HepG2 (cell line): ENCODE data around the gene SCIN. TPM values are rescaled to one million over a fixed set of nuclear protein-coding genes. Genes with fewer than 3 reads are reported as not detected.

Experiments used
- KDM3A ChIP-seq: IDR thresholded peaks from 2 replicates; pipeline ENCODE4 v1.6.1; 2018; ENCODE audit warnings: low read depth, missing compliant biosample characterization
- POLR2G ChIP-seq: fragments of 200-400 bp; formaldehyde crosslinking; IDR thresholded peaks from 2 replicates; pipeline ENCODE4 v1.6.1; 2018; ENCODE audit warnings: mild to moderate bottlenecking, low read depth, low read length, moderate library complexity
- SNAPC2 ChIP-seq: sonication (generic); formaldehyde crosslinking; IDR thresholded peaks from 2 replicates; pipeline ENCODE4 v1.8.1; 2022; ENCODE audit warnings: mild to moderate bottlenecking, missing genetic modification reagents
- ZNF382 ChIP-seq: sonication (generic); formaldehyde crosslinking; IDR thresholded peaks from 2 replicates; pipeline ENCODE4 v1.5.0; 2020; ENCODE audit warnings: missing genetic modification reagents, mild to moderate bottlenecking, borderline replicate concordance
- ZNF496 ChIP-seq: sonication (generic); formaldehyde crosslinking; IDR thresholded peaks from 2 replicates; pipeline ENCODE4 v1.8.1; 2023; ENCODE audit warnings: mild to moderate bottlenecking, moderate library complexity, missing genetic modification reagents; ENCODE audit not compliant: insufficient replicate concordance
- ZNF891 ChIP-seq: sonication (generic); formaldehyde crosslinking; IDR thresholded peaks from 2 replicates; pipeline ENCODE4 v1.5.0; 2020; ENCODE audit warnings: mild to moderate bottlenecking, missing genetic modification reagents
- polyA plus RNA-seq, 8 experiments: library from polyadenylated mRNA; depleted of rRNA in 3 of 8; stranded (reverse) in 7 of 8; unstranded in 1 of 8; fragments of >200 nt; fragmentation: Illumina TruSeq in 4 of 8; extraction: Trizol in 4 of 8; gene quantifications; 2 replicates each; pipeline versions ENCODE4 v1.2.1 to v1.2.3, GENCODE V29; 2011 to 2016; ENCODE audit warnings: low read depth in 4 of 8, missing spikeins in 1 of 8, mixed read lengths in 1 of 8; ENCODE audit not compliant: insufficient read depth in 1 of 8
- total RNA-seq, 5 experiments: library from RNA; depleted of rRNA; stranded (reverse); fragments of >200 nt; fragmentation: Illumina TruSeq; extraction: Trizol; gene quantifications; 2 replicates each; pipeline ENCODE4 v1.2.3, GENCODE V29; 2016; ENCODE audit warnings: low read depth in 1 of 5
- TF ChIP-seq, protein P1 (sequence below): IDR thresholded peaks from 2 replicates; pipeline ENCODE4 v1.6.1; 2016; ENCODE audit warnings: mild to moderate bottlenecking
- TF ChIP-seq, protein P2 (sequence below): sonication (generic); formaldehyde crosslinking; IDR thresholded peaks from 2 replicates; pipeline ENCODE4 v1.4.0; 2020; ENCODE audit warnings: missing genetic modification reagents
- TF ChIP-seq, protein P3 (sequence below), 2 experiments: sonication (generic) in 1 of 2; formaldehyde crosslinking in 1 of 2; IDR thresholded peaks; 2 replicates each; pipeline versions ENCODE4 v1.6.1 to v1.9.0; 2014 to 2022; ENCODE audit warnings: antibody characterized with exemption in 1 of 2, borderline replicate concordance in 1 of 2, inconsistent platforms in 1 of 2, low read depth in 1 of 2, missing genetic modification reagents in 1 of 2

Gene SCIN
- total and polyA plus RNA-seq, 2 of the 13 experiments (the other 11 are each of a cell fraction or from before 2014, with no cell fraction given), result not detected

DNA sequence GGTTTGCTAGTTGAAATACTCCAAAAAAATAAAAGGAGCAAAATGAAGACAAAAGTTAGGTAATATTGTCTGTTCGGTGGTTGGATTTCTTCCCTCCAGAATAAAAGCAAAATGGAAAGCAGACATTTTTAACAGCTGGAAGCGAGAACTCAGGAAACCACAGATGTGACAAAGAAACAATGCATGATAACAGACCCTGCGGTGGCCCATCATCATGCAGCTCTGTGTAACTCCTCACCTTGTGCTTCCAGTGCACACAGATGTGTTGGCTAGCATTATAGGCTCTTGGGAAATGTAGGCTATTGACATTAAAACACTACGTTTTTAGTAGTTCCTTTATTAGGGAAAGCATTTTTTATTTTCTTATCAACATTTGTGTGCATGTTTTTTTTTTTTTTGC lies 63.1 kb downstream of the SCIN start (continued):
- TF ChIP-seq, protein P1, sequence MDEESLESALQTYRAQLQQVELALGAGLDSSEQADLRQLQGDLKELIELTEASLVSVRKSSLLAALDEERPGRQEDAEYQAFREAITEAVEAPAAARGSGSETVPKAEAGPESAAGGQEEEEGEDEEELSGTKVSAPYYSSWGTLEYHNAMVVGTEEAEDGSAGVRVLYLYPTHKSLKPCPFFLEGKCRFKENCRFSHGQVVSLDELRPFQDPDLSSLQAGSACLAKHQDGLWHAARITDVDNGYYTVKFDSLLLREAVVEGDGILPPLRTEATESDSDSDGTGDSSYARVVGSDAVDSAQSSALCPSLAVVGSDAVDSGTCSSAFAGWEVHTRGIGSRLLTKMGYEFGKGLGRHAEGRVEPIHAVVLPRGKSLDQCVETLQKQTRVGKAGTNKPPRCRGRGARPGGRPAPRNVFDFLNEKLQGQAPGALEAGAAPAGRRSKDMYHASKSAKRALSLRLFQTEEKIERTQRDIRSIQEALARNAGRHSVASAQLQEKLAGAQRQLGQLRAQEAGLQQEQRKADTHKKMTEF (CRISPR knock-in tag), result no peak
- TF ChIP-seq POLR2G (no peak), ZNF496 (CRISPR knock-in tag) (no peak), SNAPC2 (CRISPR knock-in tag) (no peak), ZNF891 (CRISPR knock-in tag) (no peak), KDM3A (CRISPR knock-in tag) (no peak), ZNF382 (no peak)
- TF ChIP-seq, protein P2, sequence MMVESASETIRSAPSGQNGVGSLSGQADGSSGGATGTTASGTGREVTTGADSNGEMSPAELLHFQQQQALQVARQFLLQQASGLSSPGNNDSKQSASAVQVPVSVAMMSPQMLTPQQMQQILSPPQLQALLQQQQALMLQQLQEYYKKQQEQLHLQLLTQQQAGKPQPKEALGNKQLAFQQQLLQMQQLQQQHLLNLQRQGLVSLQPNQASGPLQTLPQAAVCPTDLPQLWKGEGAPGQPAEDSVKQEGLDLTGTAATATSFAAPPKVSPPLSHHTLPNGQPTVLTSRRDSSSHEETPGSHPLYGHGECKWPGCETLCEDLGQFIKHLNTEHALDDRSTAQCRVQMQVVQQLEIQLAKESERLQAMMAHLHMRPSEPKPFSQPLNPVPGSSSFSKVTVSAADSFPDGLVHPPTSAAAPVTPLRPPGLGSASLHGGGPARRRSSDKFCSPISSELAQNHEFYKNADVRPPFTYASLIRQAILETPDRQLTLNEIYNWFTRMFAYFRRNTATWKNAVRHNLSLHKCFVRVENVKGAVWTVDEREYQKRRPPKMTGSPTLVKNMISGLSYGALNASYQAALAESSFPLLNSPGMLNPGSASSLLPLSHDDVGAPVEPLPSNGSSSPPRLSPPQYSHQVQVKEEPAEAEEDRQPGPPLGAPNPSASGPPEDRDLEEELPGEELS (CRISPR knock-in tag), result no peak
- TF ChIP-seq, protein P3, sequence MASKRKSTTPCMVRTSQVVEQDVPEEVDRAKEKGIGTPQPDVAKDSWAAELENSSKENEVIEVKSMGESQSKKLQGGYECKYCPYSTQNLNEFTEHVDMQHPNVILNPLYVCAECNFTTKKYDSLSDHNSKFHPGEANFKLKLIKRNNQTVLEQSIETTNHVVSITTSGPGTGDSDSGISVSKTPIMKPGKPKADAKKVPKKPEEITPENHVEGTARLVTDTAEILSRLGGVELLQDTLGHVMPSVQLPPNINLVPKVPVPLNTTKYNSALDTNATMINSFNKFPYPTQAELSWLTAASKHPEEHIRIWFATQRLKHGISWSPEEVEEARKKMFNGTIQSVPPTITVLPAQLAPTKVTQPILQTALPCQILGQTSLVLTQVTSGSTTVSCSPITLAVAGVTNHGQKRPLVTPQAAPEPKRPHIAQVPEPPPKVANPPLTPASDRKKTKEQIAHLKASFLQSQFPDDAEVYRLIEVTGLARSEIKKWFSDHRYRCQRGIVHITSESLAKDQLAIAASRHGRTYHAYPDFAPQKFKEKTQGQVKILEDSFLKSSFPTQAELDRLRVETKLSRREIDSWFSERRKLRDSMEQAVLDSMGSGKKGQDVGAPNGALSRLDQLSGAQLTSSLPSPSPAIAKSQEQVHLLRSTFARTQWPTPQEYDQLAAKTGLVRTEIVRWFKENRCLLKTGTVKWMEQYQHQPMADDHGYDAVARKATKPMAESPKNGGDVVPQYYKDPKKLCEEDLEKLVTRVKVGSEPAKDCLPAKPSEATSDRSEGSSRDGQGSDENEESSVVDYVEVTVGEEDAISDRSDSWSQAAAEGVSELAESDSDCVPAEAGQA (IDR thresholded peaks at IDR 0.05; ENCODE audit: low read depth), result no peak
- TF ChIP-seq, protein P3 (CRISPR knock-in tag; IDR thresholded peaks at IDR 0.05; ENCODE audit: borderline replicate concordance), result no peak
